ENCODE measurements around the gene FFAR4.
A peak's percentile ranks its signal among the peaks of the same experiment; 100 is the strongest.
"Not testable (repeated sequence)": the region's sequence is repeated elsewhere in the genome, so short reads cannot be mapped to it uniquely, and the experiment has no call there.

FFAR4 gene

DNA sequence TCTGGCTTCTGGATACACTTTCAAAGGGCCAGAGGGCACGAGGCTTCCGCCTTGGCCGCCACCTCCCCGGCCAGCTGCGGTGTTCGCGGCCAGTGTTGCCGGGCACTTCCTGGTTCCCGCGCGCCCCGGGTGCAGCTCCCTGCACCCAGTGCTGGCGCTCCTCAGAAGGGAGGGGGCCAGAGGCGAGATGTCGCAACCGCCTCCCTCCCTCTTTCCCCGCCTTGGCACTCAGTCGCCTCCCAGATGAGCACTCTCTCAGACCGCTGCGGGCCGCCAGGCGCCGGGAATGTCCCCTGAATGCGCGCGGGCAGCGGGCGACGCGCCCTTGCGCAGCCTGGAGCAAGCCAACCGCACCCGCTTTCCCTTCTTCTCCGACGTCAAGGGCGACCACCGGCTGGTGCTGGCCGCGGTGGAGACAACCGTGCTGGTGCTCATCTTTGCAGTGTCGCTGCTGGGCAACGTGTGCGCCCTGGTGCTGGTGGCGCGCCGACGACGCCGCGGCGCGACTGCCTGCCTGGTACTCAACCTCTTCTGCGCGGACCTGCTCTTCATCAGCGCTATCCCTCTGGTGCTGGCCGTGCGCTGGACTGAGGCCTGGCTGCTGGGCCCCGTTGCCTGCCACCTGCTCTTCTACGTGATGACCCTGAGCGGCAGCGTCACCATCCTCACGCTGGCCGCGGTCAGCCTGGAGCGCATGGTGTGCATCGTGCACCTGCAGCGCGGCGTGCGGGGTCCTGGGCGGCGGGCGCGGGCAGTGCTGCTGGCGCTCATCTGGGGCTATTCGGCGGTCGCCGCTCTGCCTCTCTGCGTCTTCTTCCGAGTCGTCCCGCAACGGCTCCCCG lies at the start of gene FFAR4:
FFAR4 (plus strand) TSS at position 231 of the 842 bp plus-strand sequence; CDS start at position 287, 56 bp downstream.
- DNase-seq (ENCODE audit: low read depth) = no peak
- TF ChIP-seq, protein P1, sequence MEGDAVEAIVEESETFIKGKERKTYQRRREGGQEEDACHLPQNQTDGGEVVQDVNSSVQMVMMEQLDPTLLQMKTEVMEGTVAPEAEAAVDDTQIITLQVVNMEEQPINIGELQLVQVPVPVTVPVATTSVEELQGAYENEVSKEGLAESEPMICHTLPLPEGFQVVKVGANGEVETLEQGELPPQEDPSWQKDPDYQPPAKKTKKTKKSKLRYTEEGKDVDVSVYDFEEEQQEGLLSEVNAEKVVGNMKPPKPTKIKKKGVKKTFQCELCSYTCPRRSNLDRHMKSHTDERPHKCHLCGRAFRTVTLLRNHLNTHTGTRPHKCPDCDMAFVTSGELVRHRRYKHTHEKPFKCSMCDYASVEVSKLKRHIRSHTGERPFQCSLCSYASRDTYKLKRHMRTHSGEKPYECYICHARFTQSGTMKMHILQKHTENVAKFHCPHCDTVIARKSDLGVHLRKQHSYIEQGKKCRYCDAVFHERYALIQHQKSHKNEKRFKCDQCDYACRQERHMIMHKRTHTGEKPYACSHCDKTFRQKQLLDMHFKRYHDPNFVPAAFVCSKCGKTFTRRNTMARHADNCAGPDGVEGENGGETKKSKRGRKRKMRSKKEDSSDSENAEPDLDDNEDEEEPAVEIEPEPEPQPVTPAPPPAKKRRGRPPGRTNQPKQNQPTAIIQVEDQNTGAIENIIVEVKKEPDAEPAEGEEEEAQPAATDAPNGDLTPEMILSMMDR (IDR thresholded peaks at IDR 0.05; ENCODE audit: low read length, missing control alignments) = no peak
- H3K4me3 ChIP-seq (replicated peaks; ENCODE audit: low read depth, low read length) = no peak within 1 kb of the TSS

DNA sequence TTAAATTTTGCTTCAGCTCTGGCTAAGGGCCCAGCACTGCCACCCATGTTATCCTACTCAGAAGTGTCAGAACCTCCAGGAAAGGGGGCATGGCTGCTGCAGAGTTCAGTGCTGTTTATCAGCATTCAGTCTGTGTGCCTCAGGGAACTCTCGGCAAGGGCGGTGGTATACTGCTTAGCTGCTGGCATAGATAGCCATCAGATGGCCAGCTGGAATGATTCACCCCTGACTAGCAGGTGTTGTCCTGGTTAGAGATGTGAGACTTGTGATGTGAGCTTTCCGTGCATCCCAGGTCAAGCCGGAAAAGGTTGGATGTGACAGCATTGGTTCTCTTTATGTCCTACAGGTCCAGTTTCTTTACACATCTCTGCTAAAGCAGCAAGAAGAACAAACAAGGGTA lies 47.9 kb upstream of the FFAR4 start:
- no peak overlapping the region for H3K4me3 ChIP-seq (replicated peaks; ENCODE audit: low read depth, low read length)
- TF ChIP-seq, protein P1 (IDR thresholded peaks at IDR 0.05; ENCODE audit: low read length, missing control alignments) = no peak
- DNase-seq (ENCODE audit: low read depth) = no peak

DNA sequence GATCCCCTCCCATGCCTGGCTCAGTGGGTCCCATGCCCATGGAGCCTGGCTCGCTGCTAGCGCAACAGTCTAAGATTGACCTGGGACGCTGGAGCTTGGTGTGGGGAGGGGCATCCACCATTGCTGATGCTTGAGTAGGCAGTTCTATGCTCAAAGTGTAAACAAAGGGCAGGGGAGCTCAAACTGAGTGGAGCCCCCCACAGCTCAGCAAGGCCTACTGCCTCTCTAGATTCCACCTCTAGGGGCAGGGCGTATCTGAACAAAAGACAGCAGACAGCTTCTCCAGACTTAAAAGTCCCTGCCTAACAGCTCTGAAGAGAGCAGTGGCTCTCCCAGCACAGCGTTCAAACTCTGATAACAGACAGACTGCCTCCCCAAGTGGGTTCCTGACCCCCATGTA lies 31.2 kb upstream of the FFAR4 start:
- no peak overlapping the region for H3K4me3 ChIP-seq (replicated peaks; ENCODE audit: low read depth, low read length)
- TF ChIP-seq, protein P1 (IDR thresholded peaks at IDR 0.05; ENCODE audit: low read length, missing control alignments) = no peak
- DNase-seq (ENCODE audit: low read depth) = no peak

DNA sequence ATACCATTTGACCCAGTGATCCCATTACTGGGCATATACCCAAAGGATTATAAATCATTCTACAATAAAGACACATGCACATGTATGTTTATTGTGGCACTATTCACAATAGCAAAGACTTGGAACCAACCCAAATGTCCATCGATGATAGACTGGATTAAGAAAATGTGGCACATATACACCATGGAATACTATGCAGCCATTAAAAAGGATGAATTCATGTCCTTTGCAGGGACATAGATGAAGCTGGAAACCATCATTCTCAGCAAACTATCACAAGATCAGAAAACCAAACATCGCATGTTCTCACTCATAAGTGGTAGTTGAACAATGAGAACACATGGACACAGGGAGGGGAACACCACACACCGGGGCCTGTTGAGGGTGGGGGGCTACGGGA lies 25.6 kb upstream of the FFAR4 start:
- not testable (repeated sequence) for DNase-seq (ENCODE audit: low read depth)

DNA sequence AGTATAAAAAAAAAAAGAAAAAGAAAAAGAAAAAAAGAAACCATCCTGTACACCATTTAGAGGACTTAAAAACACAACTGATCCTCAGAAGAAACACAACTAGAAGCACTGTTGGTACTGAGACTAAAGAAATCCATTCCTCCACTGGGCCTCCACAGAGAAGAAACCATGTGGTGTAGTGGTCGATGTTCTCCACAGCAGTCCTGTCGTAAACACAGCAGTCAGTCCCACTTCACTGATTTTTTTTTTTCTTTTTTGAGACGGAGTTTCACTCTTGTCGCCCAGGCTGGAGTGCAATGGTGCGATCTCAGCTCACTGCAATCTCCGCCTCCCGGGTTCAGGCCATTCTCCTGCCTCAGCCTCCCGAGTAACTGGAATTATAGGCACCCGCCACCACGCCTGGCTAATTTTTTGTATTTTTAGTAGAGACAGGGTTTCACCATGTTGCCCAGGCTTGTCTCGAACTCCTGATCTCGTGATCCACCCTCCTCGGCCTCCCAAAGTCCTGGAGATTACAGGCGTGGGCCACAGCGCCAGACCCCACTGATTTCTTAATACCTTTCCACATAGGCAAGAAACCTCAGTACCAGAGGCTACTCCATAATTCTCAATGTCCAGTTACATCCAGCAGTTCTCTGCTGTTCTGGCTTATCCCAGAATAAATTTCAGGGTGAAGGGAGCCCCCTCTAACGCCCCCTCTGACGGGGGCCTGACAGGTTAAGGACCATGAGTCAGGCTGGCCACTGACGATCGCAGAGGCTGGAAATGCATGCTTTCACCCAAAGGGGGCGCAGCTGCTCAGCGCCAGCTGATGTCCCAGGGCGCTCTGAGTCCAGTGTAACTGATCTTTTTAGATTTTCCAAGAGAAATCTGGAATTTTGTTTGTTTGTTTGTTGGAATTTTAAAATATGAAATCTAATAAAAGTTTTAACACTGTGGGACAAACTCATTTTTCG lies 24.8 kb upstream of the FFAR4 start:
- peak overlapping the region; percentile 41 for H3K4me3 ChIP-seq (replicated peaks; ENCODE audit: low read depth, low read length)
- TF ChIP-seq, protein P1 (IDR thresholded peaks at IDR 0.05; ENCODE audit: low read length, missing control alignments) = peak; percentile 94
- peak; percentile 65 for DNase-seq (ENCODE audit: low read depth)

More for the DNA sequence above, 25.6 kb upstream of the FFAR4 start:
- not testable (repeated sequence) for H3K4me3 ChIP-seq (replicated peaks; ENCODE audit: low read depth, low read length)

DNA sequence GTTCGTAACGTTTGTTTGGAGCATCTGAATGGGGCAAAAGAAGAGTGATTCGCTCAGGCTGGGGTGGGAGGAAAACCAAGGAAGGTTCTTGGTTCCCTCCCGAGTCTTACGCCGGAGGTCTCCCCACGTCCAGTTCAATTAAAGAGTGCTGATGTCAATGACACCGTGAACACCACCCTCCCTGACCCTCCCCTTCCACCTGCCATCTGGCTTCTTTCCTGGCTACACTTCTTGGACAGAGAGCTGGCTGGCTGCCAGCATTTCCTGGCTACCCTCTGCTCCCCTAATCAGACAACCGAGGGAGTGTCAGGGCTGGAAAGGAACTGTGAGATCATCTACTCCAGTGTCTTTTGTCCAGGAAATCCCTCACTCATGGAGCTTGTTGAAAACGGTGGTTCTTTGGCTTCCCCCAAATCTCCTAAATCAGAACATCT lies 24.1 kb upstream of the FFAR4 start:
- peak overlapping the region; percentile 41 for H3K4me3 ChIP-seq (replicated peaks; ENCODE audit: low read depth, low read length)
- TF ChIP-seq, protein P1 (IDR thresholded peaks at IDR 0.05; ENCODE audit: low read length, missing control alignments) = no peak
- DNase-seq (ENCODE audit: low read depth) = peak; percentile 61

DNA sequence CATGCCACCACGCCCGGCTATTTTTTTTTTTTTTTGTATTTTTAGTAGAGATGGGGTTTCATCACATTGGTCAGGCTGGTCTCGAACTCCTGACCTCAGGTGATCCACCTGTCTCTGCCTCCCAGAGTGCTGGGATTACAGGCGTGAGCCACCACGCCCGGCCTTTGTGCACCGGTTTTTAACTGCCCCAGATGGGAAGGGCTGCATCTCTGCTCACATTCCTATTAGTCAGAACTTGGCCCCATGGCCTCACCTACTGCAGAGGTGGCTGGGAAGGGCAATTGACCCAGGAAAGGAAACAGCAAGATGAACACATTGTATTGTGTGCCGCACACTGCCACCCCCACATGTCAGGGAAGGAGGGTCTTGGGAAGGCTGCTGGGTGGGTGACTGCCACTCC lies 19.5 kb upstream of the FFAR4 start:
- not testable (repeated sequence) for DNase-seq (ENCODE audit: low read depth)

More for the DNA sequence above, 19.5 kb upstream of the FFAR4 start:
- H3K4me3 ChIP-seq (replicated peaks; ENCODE audit: low read depth, low read length) = not testable (repeated sequence)

Measured in fibroblast of pulmonary artery (primary cell).